K562 (cell line): ENCODE results near the gene DOP1A. TPM values are rescaled to one million over a fixed set of nuclear protein-coding genes. Genes with fewer than 3 reads are reported as not detected.

Experiments used
- ATAC-seq: fragments of 200-7000 bp; cut with Tn5 transposase; 3 replicates; pipeline ENCODE4 v1.9.1; 2020; ENCODE audit warnings: moderate library complexity
- BruUV-seq: library from RNA; stranded (reverse); fragments of 400-500 nt; replicated peaks from 2 replicates; lab custom pipeline; 2021; lab: Mats Ljungman, UMichigan
- CTCF ChIA-PET: fragments of 300-600 bp; formaldehyde crosslinking; extraction: SDS; loops from one replicate; lab custom pipeline; 2021; ENCODE audit warnings: low intra/inter-chr PET ratio; lab: Yijun Ruan, JAX
- POLR2A ChIA-PET: fragments of 300-600, 350-650 bp; sonication (Branson Sonifier 250); formaldehyde crosslinking; extraction: SDS; loops from one replicate; lab custom pipeline; 2021; ENCODE audit warnings: antibody characterized with exemption, inconsistent platforms; lab: Yijun Ruan, JAX
- DNase-seq, 4 experiments: peaks; one replicate each; pipeline versions ENCODE4 v3.0.0 to v3.0.0-alpha.2; 2011 to 2018; ENCODE audit warnings: low spot score in 3 of 4, mixed read lengths in 3 of 4; ENCODE audit errors: extremely low read depth in 1 of 4
- FAIRE-seq: peaks from 2 replicates; lab custom pipeline; 2011; peaks lifted over from hg19 to GRCh38; lab: Jason Lieb, UNC
- H2AFZ ChIP-seq: 2 replicates; pipeline ENCODE4 v1.6.0; 2011; ENCODE audit warnings: low read depth, low read length, control low read depth, inconsistent platforms
- H3K27ac ChIP-seq: fragments of 200-600 bp; 3 replicates; pipeline ENCODE4 v1.8.0; 2011; ENCODE audit warnings: low read depth, mild to moderate bottlenecking, control low read depth, inconsistent platforms, low read length, moderate library complexity, mixed read lengths; ENCODE audit errors: extremely low read depth
- H3K27me3 ChIP-seq, 2 experiments: fragments of 300-600 bp in 1 of 2; 2 replicates in 1 of 2; 3 replicates in 1 of 2; pipeline versions ENCODE4 v1.6.0 to v1.8.0; 2011; ENCODE audit warnings: inconsistent platforms in 2 of 2, low read length in 2 of 2, mild to moderate bottlenecking in 1 of 2, mixed read lengths in 1 of 2, moderate library complexity in 1 of 2; ENCODE audit not compliant: control insufficient read depth in 2 of 2, insufficient read depth in 2 of 2
- H3K36me3 ChIP-seq: fragments of 300-600 bp; 3 replicates; pipeline ENCODE4 v1.8.0; 2011; ENCODE audit warnings: mild to moderate bottlenecking, low read length, inconsistent platforms; ENCODE audit not compliant: control insufficient read depth, insufficient read depth
- H3K4me1 ChIP-seq, 2 experiments: fragments of 200-600 bp in 1 of 2; replicated peaks in 1 of 2; 2 replicates in 1 of 2; 3 replicates in 1 of 2; pipeline versions ENCODE4 v1.5.1 to v1.8.0; 2011; ENCODE audit warnings: inconsistent platforms in 2 of 2, low read length in 2 of 2, mild to moderate bottlenecking in 1 of 2, mixed read lengths in 1 of 2, moderate library complexity in 1 of 2; ENCODE audit not compliant: control insufficient read depth in 2 of 2, insufficient read depth in 2 of 2
- H3K4me2 ChIP-seq: 2 replicates; pipeline ENCODE4 v1.6.1; 2011; ENCODE audit warnings: low read length, control low read depth, inconsistent platforms, mixed read lengths; ENCODE audit not compliant: insufficient read depth
- H3K4me3 ChIP-seq: fragments of 200-600 bp; sonication (generic), shearing (Covaris generic); 2 replicates; pipeline ENCODE4 v1.5.1; 2016; ENCODE audit warnings: control low read depth, inconsistent platforms
- H3K79me2 ChIP-seq: fragments of 200-600 bp; 3 replicates; pipeline ENCODE4 v1.8.0; 2011; ENCODE audit warnings: low read length, inconsistent platforms; ENCODE audit not compliant: control insufficient read depth, insufficient read depth
- H3K9ac ChIP-seq, 2 experiments: 2 replicates each; pipeline versions ENCODE4 v1.6.0 to v1.6.1; 2011; ENCODE audit warnings: low read depth in 2 of 2, low read length in 2 of 2, control low read depth in 1 of 2, inconsistent platforms in 1 of 2, mild to moderate bottlenecking in 1 of 2, mixed read lengths in 1 of 2; ENCODE audit not compliant: insufficient read depth in 1 of 2
- H3K9me1 ChIP-seq: one replicate; pipeline ENCODE4 v1.6.0; 2011; ENCODE audit warnings: inconsistent platforms, mild to moderate bottlenecking, low read length, moderate library complexity; ENCODE audit not compliant: control insufficient read depth, insufficient read depth
- H3K9me3 ChIP-seq: replicated peaks from 2 replicates; pipeline ENCODE4 v1.5.1; 2011; ENCODE audit warnings: low read depth, low read length, inconsistent platforms; ENCODE audit not compliant: control insufficient read depth, insufficient read depth
- H4K20me1 ChIP-seq: replicated peaks from 2 replicates; pipeline ENCODE4 v1.6.1; 2011; ENCODE audit warnings: low read length, inconsistent platforms, mixed read lengths; ENCODE audit not compliant: control insufficient read depth, insufficient read depth
- RBM17 ChIP-seq: fragments of 200-400 bp; formaldehyde crosslinking; IDR thresholded peaks from 2 replicates; pipeline ENCODE4 v1.6.1; 2017; ENCODE audit warnings: low read depth, mild to moderate bottlenecking, low read length, borderline replicate concordance
- SP2 ChIP-seq: IDR thresholded peaks from 2 replicates; pipeline ENCODE4 v1.6.1; 2011; ENCODE audit warnings: mild to moderate bottlenecking, low read depth, low read length, moderate library complexity; ENCODE audit not compliant: poor library complexity, severe bottlenecking; ENCODE audit errors: extremely low read depth
- TAF7 ChIP-seq: fragments of 450-650 bp; IDR thresholded peaks from 2 replicates; pipeline ENCODE4 v1.6.1; 2016; ENCODE audit warnings: missing genetic modification characterization, missing compliant biosample characterization
- ZBTB40 ChIP-seq, 2 experiments: fragments of 450-650 bp in 1 of 2; sonication (generic) in 1 of 2; formaldehyde crosslinking in 1 of 2; IDR thresholded peaks; 2 replicates each; pipeline versions ENCODE4 v1.7.1 to v1.9.0; 2016 to 2022; ENCODE audit warnings: inconsistent platforms in 1 of 2, mild to moderate bottlenecking in 1 of 2, missing genetic modification reagents in 1 of 2
- ZBTB8A ChIP-seq: fragments of 450-650 bp; IDR thresholded peaks from 2 replicates; pipeline ENCODE4 v1.6.1; 2018; ENCODE audit warnings: mild to moderate bottlenecking, moderate library complexity; ENCODE audit not compliant: partially characterized antibody
- in situ Hi-C: fragments of 300-500 bp; cut with MboI; formaldehyde crosslinking; loops from 4 replicates; pipeline ENCODE4 v1.15.0; 2018; ENCODE audit warnings: inconsistent platforms, mixed read lengths
- intact Hi-C: fragments of 100-400 bp; cut with micrococcal nuclease; formaldehyde crosslinking; loops from 2 replicates; pipeline ENCODE4 v1.14.2; 2022
- polyA plus RNA-seq, 8 experiments: library from polyadenylated mRNA; depleted of rRNA in 4 of 8; stranded (reverse) in 5 of 8; unstranded in 3 of 8; fragments of >200 nt; fragmentation: Nextera tagmentation in 2 of 8; fragmentation: Illumina TruSeq in 1 of 8; extraction: Ambion mirVana in 2 of 8; extraction: Trizol in 1 of 8; gene quantifications; 2 replicates each; pipeline versions ENCODE4 v1.2.1 to v1.2.3, GENCODE V29; 2011 to 2014; ENCODE audit warnings: inconsistent platforms in 1 of 8, missing spikeins in 1 of 8
- total RNA-seq, 7 experiments: library from RNA; depleted of rRNA in 6 of 7; stranded (reverse); fragments of >200 nt in 6 of 7; fragmentation: Illumina TruSeq in 2 of 7; extraction: Trizol in 2 of 7; gene quantifications; 2 replicates each; pipeline versions ENCODE4 v1.2.1 to v1.2.3, GENCODE V29; 2011 to 2021; ENCODE audit warnings: low replicate concordance in 1 of 7

DOP1A gene
- total and polyA plus RNA-seq, 9 of the 15 experiments (the other 6 are each of a cell fraction or from before 2014, with no cell fraction given) = 0.75 to 10.5 (median 4.4) TPM

- ATAC-seq (no peak), FAIRE-seq (no peak), DNase-seq (no peak)
- intact Hi-C loops (no loop called here), in situ Hi-C loops (no loop called here)
- Histone ChIP-seq H3K9me3 (no peaks in the 10 kb centered on the region), H3K9ac (no peak overlapping the region), H3K4me3 (no peak overlapping the region), H4K20me1 (no peaks in the 10 kb centered on the region), H3K4me1 (no peaks in the 10 kb centered on the region), H3K36me3 (peaks cover 82% of the 10 kb centered on the region), H2AFZ (no peak overlapping the region), H3K27me3 (no peaks in the 10 kb centered on the region), H3K79me2 (no peaks in the 10 kb centered on the region), H3K4me2 (no peak overlapping the region), H3K9me1 (no peaks in the 10 kb centered on the region), H3K27ac (no peak overlapping the region)
- CTCF ChIA-PET = no interaction called here
- BruUV-seq = no TSS peak
- POLR2A ChIA-PET = interaction anchor here (1.1 kb wide), 1 partner anchor 15 kb away, joined by 5 read pairs; no protein-coding TSS in a partner anchor
- TF ChIP-seq SP2 = no peak
- no peak for TF ChIP-seq RBM17
- TF ChIP-seq ZBTB40 (IDR thresholded peaks at IDR 0.05) = no peak
- no peak for TF ChIP-seq ZBTB40 (CRISPR knock-in tag; IDR thresholded peaks at IDR 0.05)
- TF ChIP-seq TAF7 = no peak
- TF ChIP-seq ZBTB8A = no peak
Measured at GRCh38 chr6:83169106-83169505, 101.6 kb downstream of the DOP1A start.
